Right forelimb (tissue), 1 donor: ENCODE measurements around the gene USP32.
"Not testable (repeated sequence)": the region's sequence is repeated elsewhere in the genome, so short reads cannot be mapped to it uniquely, and the experiment has no call there.

Source experiments
- DNase-seq: peaks from one replicate; pipeline ENCODE4 v3.0.0-alpha.2; 2018

The USP32 gene

DNA sequence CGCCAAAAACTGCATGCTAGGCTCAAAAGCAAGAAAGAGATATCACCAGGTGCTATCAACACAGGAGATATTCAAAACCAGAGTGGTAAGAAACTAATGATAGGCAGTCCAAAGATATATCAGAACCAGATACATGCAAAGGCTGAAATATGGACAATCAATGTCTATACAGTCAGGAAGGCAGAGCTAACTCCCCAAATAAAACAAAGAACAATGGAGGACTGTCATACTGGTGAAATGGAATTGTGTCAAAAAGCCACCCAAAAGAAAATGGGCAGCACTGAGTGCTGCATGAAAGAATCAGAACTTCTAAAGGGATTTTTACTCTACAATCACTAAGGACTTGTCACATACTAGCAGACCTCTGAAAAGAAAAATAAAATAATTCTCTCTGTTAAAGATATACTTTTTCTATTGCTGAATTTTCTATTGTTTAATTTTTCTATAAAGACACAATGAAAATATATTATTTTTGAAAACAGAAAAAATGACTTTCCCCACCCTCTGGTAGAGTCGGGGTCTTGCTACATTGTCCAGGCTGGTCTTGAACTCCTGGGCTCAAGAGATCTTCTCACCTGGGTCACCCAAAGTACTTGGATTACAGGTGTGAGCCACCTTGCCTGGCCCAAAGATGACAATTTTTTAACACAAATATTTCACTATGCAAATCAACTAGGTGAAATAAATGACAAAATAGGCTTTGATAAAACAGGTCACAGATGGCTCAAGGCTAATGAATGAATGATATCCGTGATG, 98.2 kb downstream of the USP32 start:
- DNase-seq, result no peak

DNA sequence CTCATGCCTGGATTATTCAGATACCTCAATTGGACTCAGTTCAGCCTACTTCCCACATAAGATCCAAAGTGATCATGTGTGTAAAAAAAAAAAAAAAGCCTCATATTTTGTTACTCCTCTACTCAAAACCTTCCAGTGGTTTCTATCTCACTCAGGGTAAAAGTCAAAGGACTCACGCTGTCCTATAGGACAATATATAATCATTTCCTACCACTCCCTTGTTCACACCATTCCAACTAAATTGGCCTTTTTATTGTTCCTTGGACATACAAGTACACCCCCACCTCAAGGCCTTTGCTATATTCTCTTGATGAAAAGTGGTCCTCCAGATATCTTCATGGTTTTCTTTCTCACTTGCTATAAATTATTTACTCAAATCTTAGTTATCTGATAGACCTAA, 99.2 kb downstream of the USP32 start:
- DNase-seq, result no peak

DNA sequence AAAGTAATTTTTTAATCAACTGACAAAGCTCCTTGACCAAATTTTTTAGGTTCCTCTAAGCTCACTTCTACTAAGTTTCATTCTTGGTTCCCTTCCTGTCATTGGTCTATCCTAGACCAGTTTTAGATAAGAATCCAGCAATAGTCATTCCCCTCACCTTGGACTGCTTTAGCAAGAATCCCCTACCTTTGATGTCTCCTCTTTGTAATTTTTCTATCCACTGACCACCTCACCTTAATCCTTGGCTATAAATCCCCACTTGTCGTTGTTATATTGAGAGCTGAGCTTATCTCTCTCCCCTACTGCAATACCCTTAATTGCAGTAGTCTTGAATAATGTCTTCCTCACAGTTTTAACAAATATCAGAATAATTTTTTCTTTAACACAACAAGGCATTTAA, 107.2 kb downstream of the USP32 start:
- DNase-seq, result no peak

DNA sequence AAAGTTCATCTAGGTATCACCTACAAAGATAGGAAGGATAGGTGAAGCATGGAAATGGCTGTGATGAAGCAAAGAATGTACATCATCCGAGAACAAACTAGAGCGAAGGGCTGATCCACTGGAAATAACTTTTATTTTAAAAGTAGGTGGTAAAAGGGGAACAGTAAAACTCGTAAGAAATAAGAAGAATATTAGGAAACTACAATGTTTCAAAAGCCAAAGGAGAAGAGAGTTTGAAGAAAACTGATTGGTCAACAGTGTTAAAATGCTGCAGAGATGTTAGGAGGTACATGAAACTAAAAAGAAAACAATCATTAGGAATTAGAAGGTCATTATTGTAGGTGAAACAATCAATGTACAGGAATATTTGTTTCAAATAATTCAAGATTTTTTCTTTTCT, 108.1 kb downstream of the USP32 start:
- no peak for DNase-seq

DNA sequence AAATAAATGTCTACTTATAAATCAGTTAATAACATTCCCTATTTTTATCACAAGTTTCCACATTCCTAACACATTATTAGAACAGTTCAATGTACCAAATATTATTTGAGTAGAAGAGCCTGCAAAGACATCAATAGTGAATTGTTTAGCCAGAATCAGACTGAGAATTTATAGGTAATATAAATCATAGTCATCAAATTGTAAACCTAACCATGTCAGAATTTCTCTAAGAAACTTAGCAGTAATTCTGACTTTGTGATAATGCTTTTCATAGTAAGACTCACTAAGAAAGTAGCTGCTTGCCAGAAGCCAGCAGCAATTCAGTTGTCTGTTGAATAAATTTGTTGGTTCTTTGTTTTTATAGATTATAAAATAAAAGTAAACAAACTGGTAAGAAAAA, 111.3 kb downstream of the USP32 start:
- DNase-seq, result no peak

DNA sequence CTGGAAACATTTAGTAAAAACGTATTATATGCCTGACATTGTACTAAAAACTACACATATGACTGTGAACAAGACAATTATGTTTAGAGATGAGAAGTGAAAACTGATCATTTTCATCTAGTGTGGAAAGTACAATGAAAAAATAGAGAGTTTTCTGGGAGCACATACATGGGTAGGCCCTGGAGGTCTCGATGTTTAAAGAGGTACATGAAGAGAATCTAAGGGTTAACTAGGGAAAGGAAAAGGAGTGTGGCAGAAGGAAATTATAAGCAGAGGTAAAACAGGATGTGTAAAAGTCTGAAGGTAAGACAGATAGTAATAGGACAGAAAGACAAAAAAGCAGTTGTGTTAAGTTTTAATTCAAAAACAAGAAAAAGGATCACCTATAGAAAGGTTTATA, 113.7 kb downstream of the USP32 start:
- no peak for DNase-seq

DNA sequence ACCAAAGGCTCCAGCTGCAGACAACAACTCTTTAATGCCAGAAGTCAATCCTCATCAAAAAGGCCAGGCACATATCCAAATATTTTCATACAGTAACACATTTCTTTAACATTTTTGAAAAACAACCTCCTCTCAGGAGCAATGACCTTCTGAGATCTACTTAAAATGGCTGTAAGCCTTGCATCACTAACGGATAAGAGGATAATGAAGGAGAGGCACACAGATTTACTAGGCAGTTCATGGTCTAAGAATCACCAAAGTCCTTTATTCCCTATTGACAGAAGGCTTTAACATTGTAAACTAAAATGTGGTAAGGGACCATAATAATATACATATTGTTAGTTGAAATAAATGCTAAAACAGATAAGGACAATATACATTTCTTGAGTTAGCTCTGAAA, 114.7 kb downstream of the USP32 start:
- DNase-seq, result no peak

DNA sequence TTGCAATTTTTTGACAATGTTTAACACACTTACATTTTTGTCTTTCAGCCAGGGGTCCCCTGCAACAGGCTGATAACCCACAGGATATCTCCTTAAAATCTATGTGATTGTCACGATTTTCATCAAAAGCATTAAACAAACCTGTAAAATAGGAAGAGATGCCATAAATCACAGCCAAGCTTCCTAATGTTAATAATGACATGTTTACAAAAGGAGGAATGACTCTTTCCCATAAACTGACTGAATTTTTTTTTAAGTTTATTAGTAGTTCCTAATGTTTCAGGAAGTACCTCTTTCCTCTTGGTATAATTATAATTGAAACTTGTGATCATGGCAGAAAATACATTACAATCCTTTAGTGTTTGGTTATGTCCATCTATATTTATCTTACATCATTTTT, 122.5 kb downstream of the USP32 start:
- DNase-seq, result no peak

DNA sequence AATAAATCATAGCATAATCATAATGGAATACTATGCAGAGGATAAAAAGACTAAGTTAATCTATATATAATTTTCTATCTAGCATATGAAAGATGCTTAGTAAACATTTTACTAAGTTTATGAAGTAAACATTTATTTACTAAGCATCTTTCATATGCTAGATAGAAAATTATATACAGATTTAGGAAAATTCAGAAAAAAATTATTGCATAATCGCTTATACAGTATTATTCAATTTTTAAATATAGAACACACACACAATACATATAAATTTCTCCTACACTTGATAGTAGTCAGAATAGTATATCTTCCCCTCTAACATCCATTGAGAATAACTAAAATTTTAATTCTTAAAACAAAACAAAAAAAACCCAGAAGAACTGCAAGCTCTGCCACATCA, 131.4 kb downstream of the USP32 start:
- DNase-seq, result no peak

DNA sequence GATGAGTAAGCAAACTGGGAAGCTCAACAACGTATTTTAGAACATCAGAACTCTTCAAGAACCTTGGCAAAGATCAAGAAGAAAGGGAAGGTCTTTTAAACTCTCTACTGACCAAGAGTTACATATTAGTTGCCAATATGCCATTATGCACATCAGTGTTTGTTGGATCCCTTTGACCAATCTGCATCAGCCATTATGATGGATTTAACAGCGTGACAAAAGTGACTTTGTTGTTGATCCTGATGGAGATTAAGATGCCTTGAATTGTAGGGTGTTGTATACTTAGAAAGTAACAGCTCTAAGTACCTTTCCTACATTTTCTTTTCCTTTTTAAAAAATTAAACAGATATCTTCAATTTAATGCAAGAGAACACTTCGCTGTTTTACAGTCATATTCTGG, 133.6 kb downstream of the USP32 start:
- DNase-seq, result no peak

DNA sequence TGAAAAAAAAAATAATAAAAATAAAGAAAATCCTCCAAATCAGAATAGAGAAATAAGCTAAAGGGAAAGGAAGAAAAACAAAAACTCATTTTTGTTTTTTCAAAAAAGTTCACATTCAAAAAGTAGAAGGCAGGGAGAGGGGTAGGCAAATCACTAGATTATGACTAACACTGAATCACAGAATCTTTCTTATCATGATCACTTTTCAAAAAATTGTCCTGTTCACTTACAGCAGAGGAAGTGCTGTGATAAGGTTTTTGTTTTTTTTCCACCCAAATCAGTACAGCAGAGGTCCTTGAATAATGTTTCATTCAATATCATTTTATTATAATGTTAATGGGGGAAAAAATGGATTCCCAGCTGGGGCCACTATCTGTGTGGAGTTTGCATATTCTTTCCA, 135.8 kb downstream of the USP32 start:
- no peak for DNase-seq

DNA sequence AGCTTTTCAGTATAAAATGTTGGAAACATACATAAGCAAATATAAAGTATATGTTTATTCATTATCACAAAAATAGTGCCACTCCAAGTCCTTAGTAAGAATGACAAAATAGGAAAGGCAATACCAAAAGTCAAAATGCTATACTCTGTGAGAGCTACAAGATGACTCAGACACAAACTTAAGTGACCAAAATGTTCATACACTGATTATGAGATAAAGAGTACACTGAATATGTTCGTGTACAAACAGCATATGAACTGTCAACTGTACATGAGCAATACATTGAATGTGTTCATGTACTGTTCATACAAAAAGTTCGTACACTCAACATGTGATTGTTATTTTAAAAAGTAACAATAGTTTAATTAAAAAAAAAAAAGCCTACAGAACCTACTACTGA, 138.9 kb downstream of the USP32 start:
- no peak for DNase-seq

DNA sequence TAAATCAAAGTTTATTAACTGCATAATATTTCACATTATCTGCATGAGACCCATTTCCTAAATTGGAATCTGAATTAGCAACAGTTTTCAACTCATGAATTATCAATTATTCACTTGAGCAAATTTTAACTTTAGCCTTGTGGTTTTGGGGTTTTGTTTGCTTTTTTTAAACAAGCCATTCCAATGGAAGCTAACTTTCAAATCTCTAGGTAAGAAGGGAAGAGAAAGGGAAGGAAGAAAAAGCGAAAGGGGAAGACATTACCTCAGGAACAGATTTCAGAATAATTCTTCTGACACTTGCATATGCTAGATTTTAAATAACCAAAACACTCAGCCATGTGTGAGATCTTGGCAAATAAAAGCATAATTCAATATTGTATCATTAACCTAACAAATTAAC, 139.5 kb downstream of the USP32 start:
- no peak for DNase-seq

DNA sequence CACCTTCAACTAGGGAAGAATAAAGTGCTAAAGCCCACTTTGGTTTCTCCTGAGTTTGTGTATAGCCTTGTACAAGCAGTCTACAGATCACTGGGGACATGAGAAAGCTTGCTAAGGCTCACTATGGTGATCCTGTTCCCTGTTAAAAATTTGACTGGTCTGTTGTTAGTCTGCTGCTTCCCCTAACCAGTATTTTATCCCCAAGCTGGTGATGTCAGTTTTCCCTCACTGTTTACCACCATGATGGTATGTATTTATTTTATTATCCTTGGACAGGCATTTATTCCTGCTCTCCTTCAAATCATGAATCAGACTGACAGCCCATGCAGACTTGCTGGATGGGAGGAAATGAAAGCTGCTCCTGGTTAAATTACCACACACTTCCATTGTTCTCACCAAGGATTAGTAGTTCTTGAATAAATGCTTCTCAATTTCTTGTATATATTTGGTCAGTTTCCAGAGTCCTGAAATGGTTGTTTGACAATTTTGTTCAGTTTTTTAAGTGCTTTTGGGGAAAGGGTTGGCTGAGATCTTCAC, 142.6 kb downstream of the USP32 start:
- DNase-seq, result no peak

DNA sequence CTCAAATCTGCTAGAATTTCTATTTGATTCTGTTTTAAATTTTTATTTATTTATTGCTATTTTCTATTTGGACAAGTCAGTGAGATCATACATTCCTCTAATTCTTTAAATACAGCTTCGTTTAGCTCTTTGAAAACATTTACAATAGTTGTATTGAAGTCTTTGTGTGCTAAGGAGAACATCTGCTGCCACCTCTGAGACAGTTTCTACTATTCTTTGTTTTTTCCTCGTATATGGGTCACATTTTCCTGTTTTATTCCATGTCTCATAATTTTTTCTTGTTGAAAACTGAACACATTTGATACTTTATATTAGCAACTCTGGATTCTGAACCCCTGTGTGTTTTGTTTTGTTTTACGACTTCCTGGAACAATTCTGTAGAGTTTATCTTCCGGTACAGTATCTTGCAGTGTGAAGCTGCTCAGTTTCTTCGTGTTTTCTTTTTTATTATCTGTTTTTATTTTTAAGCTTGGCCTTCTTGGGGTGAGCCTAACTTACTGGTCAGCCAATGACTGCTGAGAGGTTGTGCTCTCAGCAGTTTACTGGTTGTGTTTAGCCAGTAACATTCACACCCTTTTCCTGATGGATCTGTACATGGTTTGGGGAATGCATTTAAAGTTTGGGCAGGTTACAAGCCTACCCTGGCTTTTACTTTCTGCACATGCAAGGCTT, 143.2 kb downstream of the USP32 start:
- DNase-seq, result no peak

DNA sequence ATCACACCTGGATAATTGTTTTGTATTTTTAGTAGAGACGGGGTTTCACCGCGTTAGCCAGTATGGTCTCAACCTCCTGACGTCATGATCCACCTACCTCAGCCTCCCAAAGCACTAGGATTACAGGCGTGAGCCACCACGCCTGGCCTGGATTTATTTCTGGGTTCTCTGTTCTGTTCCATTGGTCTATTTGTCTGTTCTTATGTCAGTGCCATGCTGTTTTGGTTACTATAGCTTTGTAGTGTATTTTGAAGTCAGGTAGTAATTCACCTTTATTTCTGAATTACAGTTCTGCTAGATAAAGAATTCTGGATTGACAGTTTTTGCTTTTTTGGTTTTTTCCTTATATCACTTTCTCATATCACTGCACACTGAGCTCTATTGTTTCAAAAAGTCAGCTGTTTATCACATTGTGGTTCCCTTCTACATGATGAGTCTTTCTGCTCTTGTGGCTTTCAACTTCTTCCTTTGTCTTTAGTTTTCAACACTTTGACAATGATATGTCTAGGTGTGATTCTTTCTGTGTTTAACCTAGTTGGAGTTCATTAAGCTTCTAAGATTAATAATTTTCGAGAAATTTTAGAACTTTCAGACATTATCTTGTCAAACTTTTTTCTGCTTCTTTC, 144.0 kb downstream of the USP32 start:
- no peak for DNase-seq

DNA sequence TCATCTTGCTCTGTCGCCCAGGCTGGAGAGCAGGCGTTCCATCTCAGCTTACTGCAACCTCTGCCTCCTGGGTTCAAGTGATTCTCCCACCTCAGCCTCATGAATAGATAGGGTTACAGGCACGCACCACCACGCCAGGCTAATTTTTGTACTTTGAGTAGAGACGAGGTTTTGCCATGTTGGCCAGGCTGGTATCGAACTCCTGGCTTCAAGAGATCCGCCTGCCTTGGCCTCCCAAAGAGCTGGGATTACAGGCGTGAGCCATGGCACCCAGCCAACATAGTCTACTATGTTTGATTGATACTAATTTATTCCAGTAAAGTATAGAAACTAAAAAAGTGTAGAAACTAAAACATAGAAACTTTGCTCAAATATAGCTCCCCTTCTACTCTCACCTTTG, 147.3 kb downstream of the USP32 start:
- no peak for DNase-seq

DNA sequence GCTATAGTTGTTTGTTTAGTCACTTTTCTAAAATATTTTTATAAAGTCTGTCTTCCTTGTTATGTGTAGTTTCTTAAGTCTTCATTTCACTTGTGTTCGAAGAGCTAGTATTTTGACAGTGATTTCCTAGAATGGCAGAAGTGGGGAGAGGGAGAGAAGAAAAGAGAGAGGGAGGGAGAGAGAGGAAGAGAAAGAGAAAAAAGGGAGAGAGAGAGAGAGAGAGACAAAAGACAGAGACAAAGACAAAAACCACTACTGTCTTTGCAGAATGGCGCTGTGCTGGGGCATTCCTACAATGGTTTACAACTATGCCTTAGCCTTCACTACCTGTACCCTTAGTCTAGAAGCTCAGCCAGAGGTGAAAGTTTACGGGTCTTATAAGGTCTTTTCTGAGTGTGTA, 151.6 kb downstream of the USP32 start:
- no peak for DNase-seq

DNA sequence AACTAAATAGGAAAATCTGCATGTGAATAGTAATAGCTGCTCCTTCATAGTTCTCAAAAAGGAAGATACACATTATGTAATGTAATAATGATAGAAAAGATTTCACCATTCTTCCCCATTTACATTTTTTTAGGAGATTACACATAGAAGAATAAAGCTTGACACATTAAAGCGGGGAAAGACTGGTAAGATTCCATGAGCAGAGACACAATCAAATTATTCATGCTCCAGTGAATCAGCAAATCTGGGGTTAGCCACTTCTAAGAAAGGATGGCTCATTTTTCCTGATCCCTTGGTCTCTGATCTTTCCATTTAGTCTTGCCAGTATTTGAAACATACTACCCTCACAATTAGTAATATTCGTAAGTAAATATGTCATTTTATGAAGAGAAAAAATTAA, 160.2 kb downstream of the USP32 start:
- no peak for DNase-seq

DNA sequence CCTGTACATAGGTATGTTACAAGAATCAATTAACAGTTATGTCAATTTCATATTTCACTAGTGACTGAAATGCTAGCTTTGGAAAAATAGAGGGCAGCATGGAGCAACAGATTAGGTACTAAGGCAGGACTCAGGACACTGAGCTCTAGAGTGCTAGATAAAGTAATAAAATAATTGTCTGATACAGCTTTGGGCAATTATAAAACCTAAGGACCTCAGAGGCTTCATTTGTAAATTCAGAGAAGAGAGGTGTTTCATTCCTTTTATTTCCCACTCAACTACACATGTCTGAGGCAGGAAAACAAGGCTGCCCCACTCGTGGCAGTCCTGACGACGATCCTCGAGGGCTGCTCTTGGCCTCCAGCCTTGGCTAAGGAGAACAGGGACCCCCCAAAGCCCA, 160.7 kb downstream of the USP32 start:
- no peak for DNase-seq

DNA sequence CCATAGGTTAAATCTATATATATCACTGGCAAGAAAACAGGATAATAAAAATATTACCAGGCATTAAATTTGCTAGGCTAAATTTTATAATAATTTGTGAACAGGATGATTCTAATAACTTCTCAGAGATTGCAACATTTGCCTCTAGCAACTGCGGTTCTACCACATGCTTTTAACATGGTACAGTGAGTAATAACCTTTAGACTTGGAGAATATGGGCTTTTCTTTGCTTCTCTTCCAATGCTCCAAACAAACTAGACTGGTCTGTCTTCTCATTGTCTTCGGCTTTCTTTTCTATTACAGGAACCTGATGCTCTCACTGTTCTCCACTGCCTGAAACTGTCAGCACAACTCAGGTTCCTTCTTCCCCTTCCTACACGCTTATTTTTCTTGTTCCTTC, 161.6 kb downstream of the USP32 start:
- no peak for DNase-seq

DNA sequence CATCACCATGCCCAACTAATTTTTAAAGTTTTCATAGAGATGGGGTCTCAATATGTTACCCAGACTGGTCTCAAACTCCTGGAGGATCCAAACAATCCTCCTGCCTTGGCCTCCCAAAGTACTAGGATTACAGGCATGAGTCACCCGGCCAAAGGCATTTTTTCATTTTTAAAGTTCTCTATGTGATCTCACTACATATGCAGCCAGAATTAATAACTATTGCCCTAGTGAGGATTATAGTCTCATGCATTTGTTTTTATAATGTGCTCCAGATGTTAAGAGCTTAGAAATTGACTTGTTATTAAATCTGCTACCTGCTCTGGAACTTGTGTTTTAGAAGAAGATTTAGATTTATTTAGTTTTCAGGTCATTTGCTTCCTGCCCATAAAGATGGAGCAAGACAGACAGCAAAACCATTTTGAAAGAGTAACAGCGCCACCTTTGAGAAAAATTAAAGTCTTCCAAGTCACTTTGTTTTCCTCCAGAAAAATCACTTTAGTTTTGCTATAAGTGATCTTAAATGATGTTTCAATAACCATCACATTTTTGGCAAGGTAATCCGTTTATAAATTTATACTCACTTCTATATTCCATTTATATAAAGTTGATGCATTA, 162.6 kb downstream of the USP32 start:
- DNase-seq, result no peak

DNA sequence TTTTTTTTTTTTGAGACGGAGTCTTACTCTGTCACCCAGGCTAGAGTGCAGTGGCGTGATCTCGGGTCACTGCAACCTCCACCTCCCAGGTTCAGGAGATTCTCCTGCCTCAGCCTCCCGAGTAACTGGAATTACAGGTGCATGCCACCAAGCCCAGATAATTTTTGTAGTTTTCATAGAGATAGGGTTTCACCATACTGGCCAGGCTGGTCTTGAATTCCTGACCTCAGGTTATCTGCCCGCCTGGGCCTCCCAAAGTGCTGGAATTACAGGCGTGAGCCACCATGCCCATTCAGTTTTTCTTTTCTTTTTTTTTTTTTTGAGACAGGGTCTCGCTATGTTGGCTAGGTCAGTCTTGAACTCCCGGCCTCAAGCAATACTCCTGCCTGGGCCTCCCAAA, 164.7 kb downstream of the USP32 start:
- DNase-seq, result not testable (repeated sequence)

DNA sequence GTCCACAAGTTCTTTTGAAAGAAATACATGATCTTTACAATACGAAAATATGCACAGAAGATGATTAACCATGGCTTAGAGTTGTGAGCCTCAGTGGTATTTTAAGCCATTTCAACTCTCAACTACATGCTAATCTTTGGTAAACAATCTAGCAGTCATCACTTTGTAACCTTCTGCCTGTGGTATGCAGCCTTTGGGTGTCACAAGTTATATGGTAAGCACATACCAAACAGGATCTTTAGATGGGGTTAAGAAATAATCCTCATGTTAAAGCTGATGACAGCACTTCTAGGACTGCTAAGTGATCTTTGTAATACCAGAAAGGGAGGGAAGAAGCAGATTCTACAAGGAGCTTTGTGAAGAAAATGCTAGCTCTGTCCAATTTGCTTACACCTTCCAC, 167.9 kb downstream of the USP32 start:
- DNase-seq, result no peak
